Endothelial cell of umbilical vein (primary cell): ENCODE data around the gene SLC5A2. TPM values are rescaled to one million over a fixed set of nuclear protein-coding genes. Genes with fewer than 3 reads are reported as not detected.
"Not testable (repeated sequence)": the region's sequence is repeated elsewhere in the genome, so short reads cannot be mapped to it uniquely, and the experiment has no call there.

ENCODE experiments used
- BruUV-seq: library from RNA; stranded (reverse); fragments of 400-500 nt; replicated peaks from 2 replicates; lab custom pipeline; 2021; lab: Mats Ljungman, UMichigan
- CTCF ChIA-PET: fragments of 300-600, 350-600 bp; sonication (Branson Sonifier 250); formaldehyde crosslinking; loops from one replicate; lab custom pipeline; 2021; ENCODE audit warnings: antibody characterized with exemption, inconsistent platforms; lab: Charles Lee
- POLR2A ChIA-PET: fragments of 300-600, 350-600 bp; sonication (Branson Sonifier 250); formaldehyde crosslinking; loops from one replicate; lab custom pipeline; 2021; ENCODE audit warnings: antibody characterized with exemption, inconsistent platforms; lab: Charles Lee
- DNase-seq: peaks from one replicate; pipeline ENCODE4 v3.0.0-alpha.2; 2011; ENCODE audit warnings: low read depth, low spot score
- FAIRE-seq: peaks from 2 replicates; lab custom pipeline; 2011; peaks lifted over from hg19 to GRCh38; lab: Jason Lieb, UNC
- H2AFZ ChIP-seq: 2 replicates; pipeline ENCODE4 v1.6.0; 2012; ENCODE audit warnings: low read depth, low read length, control low read depth, inconsistent platforms
- H3K27ac ChIP-seq: 2 replicates; pipeline ENCODE4 v1.5.1; 2011; ENCODE audit warnings: low read depth, mild to moderate bottlenecking, control low read depth, low read length, moderate library complexity; ENCODE audit not compliant: insufficient read depth
- H3K27me3 ChIP-seq, 2 experiments: 2 replicates each; pipeline versions ENCODE4 v1.6.0 to v1.6.1; 2011; ENCODE audit warnings: low read length in 2 of 2, mixed read lengths in 1 of 2; ENCODE audit not compliant: control insufficient read depth in 2 of 2, insufficient read depth in 2 of 2
- H3K36me3 ChIP-seq, 2 experiments: 2 replicates in 1 of 2; 3 replicates in 1 of 2; pipeline ENCODE4 v1.5.1; 2011; ENCODE audit warnings: low read length in 2 of 2, mild to moderate bottlenecking in 1 of 2, moderate library complexity in 1 of 2; ENCODE audit not compliant: control insufficient read depth in 2 of 2, insufficient read depth in 2 of 2; ENCODE audit errors: extremely low read depth in 1 of 2
- H3K4me1 ChIP-seq: 3 replicates; pipeline ENCODE4 v1.5.1; 2011; ENCODE audit warnings: mild to moderate bottlenecking, low read length; ENCODE audit not compliant: control insufficient read depth, insufficient read depth; ENCODE audit errors: extremely low read depth
- H3K4me2 ChIP-seq: 2 replicates; pipeline ENCODE4 v1.6.1; 2011; ENCODE audit warnings: low read length, control low read depth, mixed read lengths; ENCODE audit not compliant: insufficient read depth
- H3K4me3 ChIP-seq, 3 experiments: fragments of 200-600 bp in 1 of 3; sonication (generic), shearing (Covaris generic) in 1 of 3; replicated peaks in 1 of 3; 2 replicates each; pipeline ENCODE4 v1.5.1; 2011 to 2016; ENCODE audit warnings: control low read depth in 3 of 3, low read length in 3 of 3, mild to moderate bottlenecking in 2 of 3, inconsistent platforms in 1 of 3, low read depth in 1 of 3, moderate library complexity in 1 of 3; ENCODE audit not compliant: insufficient read depth in 1 of 3
- H3K79me2 ChIP-seq: 2 replicates; pipeline ENCODE4 v1.6.0; 2012; ENCODE audit warnings: low read length, inconsistent platforms; ENCODE audit not compliant: control insufficient read depth, insufficient read depth
- H3K9ac ChIP-seq: replicated peaks from 2 replicates; pipeline ENCODE3; 2011; ENCODE audit warnings: low read length, control low read depth; ENCODE audit not compliant: insufficient read depth; ENCODE audit errors: extremely low read depth
- H3K9me1 ChIP-seq: replicated peaks from 3 replicates; pipeline ENCODE4 v1.6.0; 2011; ENCODE audit warnings: mild to moderate bottlenecking, low read length; ENCODE audit not compliant: control insufficient read depth, insufficient read depth; ENCODE audit errors: extremely low read depth
- H3K9me3 ChIP-seq: replicated peaks from 2 replicates; pipeline ENCODE4 v1.5.1; 2012; ENCODE audit warnings: low read length, inconsistent platforms; ENCODE audit not compliant: control insufficient read depth, insufficient read depth
- H4K20me1 ChIP-seq: replicated peaks from 2 replicates; pipeline ENCODE3; 2011; ENCODE audit warnings: mild to moderate bottlenecking, low read length; ENCODE audit not compliant: control insufficient read depth, insufficient read depth; ENCODE audit errors: extremely low read depth
- CTCF ChIP-seq, 2 donors: IDR thresholded peaks; 1 replicate in 1 of 2; 2 replicates in 1 of 2; pipeline ENCODE4 v1.5.1; 2011; ENCODE audit warnings: low read length in 2 of 2, mild to moderate bottlenecking in 2 of 2, moderate library complexity in 2 of 2, control low read depth in 1 of 2, inconsistent platforms in 1 of 2, low read depth in 1 of 2; ENCODE audit not compliant: insufficient read depth in 1 of 2; ENCODE audit errors: extremely low read depth in 1 of 2
- EZH2 ChIP-seq: IDR thresholded peaks from 2 replicates; pipeline ENCODE4 v1.6.1; 2012; ENCODE audit warnings: borderline replicate concordance, low read depth, mild to moderate bottlenecking, moderate library complexity, low read length, inconsistent platforms; ENCODE audit not compliant: severe bottlenecking
- FOS ChIP-seq: IDR thresholded peaks from 2 replicates; pipeline ENCODE4 v1.6.1; 2011; ENCODE audit warnings: mild to moderate bottlenecking, low read length, moderate library complexity, borderline replicate concordance; ENCODE audit not compliant: insufficient read depth
- GATA2 ChIP-seq: IDR thresholded peaks from 2 replicates; pipeline ENCODE4 v1.7.0; 2011; ENCODE audit warnings: low read depth, mild to moderate bottlenecking, moderate library complexity, mixed read lengths, low read length; ENCODE audit not compliant: insufficient read length, insufficient read depth
- JUN ChIP-seq: IDR thresholded peaks from 2 replicates; pipeline ENCODE4 v1.6.1; 2011; ENCODE audit warnings: borderline replicate concordance, low read depth; ENCODE audit not compliant: insufficient read length, insufficient read depth
- MAX ChIP-seq: IDR thresholded peaks from 2 replicates; pipeline ENCODE4 v1.6.1; 2011; ENCODE audit not compliant: insufficient read depth, insufficient read length
- MYC ChIP-seq: IDR thresholded peaks from one replicate; pipeline ENCODE4 v1.6.1; 2011; ENCODE audit warnings: mild to moderate bottlenecking, low read depth, low read length
- POLR2A ChIP-seq: IDR thresholded peaks from 2 replicates; pipeline ENCODE4 v1.6.1; 2012; ENCODE audit warnings: low read depth, mild to moderate bottlenecking, control low read depth, low read length
- POLR2AphosphoS5 ChIP-seq: IDR thresholded peaks from 2 replicates; pipeline ENCODE4 v1.6.1; 2012; ENCODE audit warnings: low read depth, mild to moderate bottlenecking, control low read depth, low read length, moderate library complexity; ENCODE audit not compliant: insufficient read depth
- dilution Hi-C: fragments of 300-500 bp; cut with MboI; formaldehyde crosslinking; loops from one replicate; pipeline ENCODE4 v1.15.0; 2019; ENCODE audit warnings: low sequenced_read_pairs; ENCODE audit not compliant: extremely low pct_ligation_motif_present
- intact Hi-C: fragments of 100-400 bp; cut with micrococcal nuclease; formaldehyde crosslinking; loops from one replicate; pipeline ENCODE4 v1.10.0; 2022
- polyA plus RNA-seq, 4 experiments: library from polyadenylated mRNA; depleted of rRNA in 3 of 4; stranded (reverse) in 3 of 4; unstranded in 1 of 4; fragments of >200 nt; gene quantifications; 2 replicates each; pipeline versions ENCODE4 v1.2.1 to v1.2.3, GENCODE V29; 2011 to 2012; ENCODE audit warnings: missing spikeins in 1 of 4
- total RNA-seq: library from RNA; stranded (reverse); gene quantifications from 2 replicates; pipeline ENCODE4 v1.2.3, GENCODE V29; 2021

SLC5A2 gene
- total and polyA plus RNA-seq, 2 donors (not counting 3 experiments of a cell fraction or from before 2014, with no cell fraction given): 0.03 TPM; not detected in 1

GRCh38 chr16:31438414-31438813 is 44.5 kb upstream of the SLC5A2 start:
- Histone ChIP-seq H2AFZ (no peak overlapping the region), H3K79me2 (no peaks in the 10 kb centered on the region), H3K4me3 (no peak overlapping the region), H3K9me3 (no peaks in the 10 kb centered on the region), H3K9me1 (no peaks in the 10 kb centered on the region), H3K27me3 (peaks cover 3 to 11% of the 10 kb centered on the region in 2 experiments), H3K36me3 (no peaks in the 10 kb centered on the region), H3K9ac (no peak overlapping the region), H4K20me1 (no peaks in the 10 kb centered on the region), H3K4me1 (no peaks in the 10 kb centered on the region), H3K4me2 (no peak overlapping the region), H3K27ac (no peak overlapping the region)
- dilution Hi-C loops: no loop called here
- TF ChIP-seq POLR2A (no peak), MAX (no peak), GATA2 (no peak), POLR2AphosphoS5 (no peak), CTCF (IDR thresholded peaks at IDR 0.05; ENCODE audit: extremely low read depth in 1 of 2, insufficient read depth in 1 of 2, low read depth in 1 of 2, low read length in 2 of 2) (no peak), FOS (no peak), EZH2 (no peak), JUN (no peak), MYC (no peak)
- POLR2A ChIA-PET: no interaction called here
- intact Hi-C loops: no loop called here
- no peak for FAIRE-seq
- no peak for DNase-seq
- BruUV-seq: no TSS peak
- CTCF ChIA-PET: no interaction called here

- H3K9me1 ChIP-seq, H3K4me1 ChIP-seq, H3K9me3 ChIP-seq, H3K27ac ChIP-seq, H4K20me1 ChIP-seq, DNase-seq, H3K4me2 ChIP-seq, H3K4me3 ChIP-seq, FAIRE-seq, H3K79me2 ChIP-seq, H3K9ac ChIP-seq, BruUV-seq, H2AFZ ChIP-seq, H3K36me3 ChIP-seq, intact Hi-C loops, dilution Hi-C loops: not testable (repeated sequence)
- peaks cover 3 to 11% of the 10 kb centered on the region in 2 experiments for H3K27me3 ChIP-seq
- ChIA-PET CTCF (interaction anchor here (2.4 kb wide), 1 partner anchor 9 kb away, joined by 7 read pairs; no protein-coding TSS in a partner anchor), POLR2A (interaction anchor here (1.1 kb wide), 1 partner anchor 322 kb away, joined by 3 read pairs; no protein-coding TSS in a partner anchor)
These were observed 43.9 kb upstream of the SLC5A2 start for GRCh38 chr16:31439023-31439422.
